H1 (cell line): ENCODE results near the gene NHP2. TPM values are rescaled to one million over a fixed set of nuclear protein-coding genes. Genes with fewer than 3 reads are reported as not detected.

ENCODE experiments used
- CTCF ChIA-PET: fragments of 300-600 bp; sonication (Branson Sonifier 250); formaldehyde crosslinking; loops from one replicate; lab custom pipeline; 2021; ENCODE audit not compliant: partially characterized antibody; lab: Charles Lee
- POLR2A ChIA-PET: fragments of 300-600 bp; sonication (Branson Sonifier 250); formaldehyde crosslinking; loops from one replicate; lab custom pipeline; 2021; ENCODE audit warnings: inconsistent platforms; ENCODE audit not compliant: partially characterized antibody; lab: Charles Lee
- DNase-seq, 2 experiments: peaks; one replicate each; pipeline versions ENCODE4 v3.0.0 to v3.0.0-alpha.2; 2010 to 2022; ENCODE audit warnings: low spot score in 2 of 2, low read depth in 1 of 2, mixed read lengths in 1 of 2
- FAIRE-seq: peaks from 2 replicates; lab custom pipeline; 2011; peaks lifted over from hg19 to GRCh38; lab: Jason Lieb, UNC
- H2AFZ ChIP-seq: 2 replicates; pipeline ENCODE4 v1.8.1; 2012; ENCODE audit warnings: low read length, inconsistent platforms
- H2AK5ac ChIP-seq: 2 replicates; pipeline ENCODE4 v1.6.1; 2013; ENCODE audit warnings: low read depth, low read length
- H2BK120ac ChIP-seq: replicated peaks from 2 replicates; pipeline ENCODE3; 2013; ENCODE audit warnings: low read depth, low read length, inconsistent platforms
- H2BK12ac ChIP-seq: 2 replicates; pipeline ENCODE4 v1.6.1; 2013; ENCODE audit warnings: low read depth, low read length
- H2BK15ac ChIP-seq: 2 replicates; pipeline ENCODE4 v1.6.1; 2013; ENCODE audit warnings: low read length
- H2BK20ac ChIP-seq: 2 replicates; pipeline ENCODE4 v1.6.1; 2013; ENCODE audit warnings: low read length
- H2BK5ac ChIP-seq: 2 replicates; pipeline ENCODE4 v1.6.1; 2013; ENCODE audit warnings: low read depth, low read length
- H3K14ac ChIP-seq: 2 replicates; pipeline ENCODE4 v1.6.1; 2013; ENCODE audit warnings: inconsistent platforms; ENCODE audit not compliant: insufficient read length
- H3K18ac ChIP-seq: 2 replicates; pipeline ENCODE4 v1.6.1; 2013; ENCODE audit warnings: low read length; ENCODE audit errors: extremely low read depth
- H3K23ac ChIP-seq: 2 replicates; pipeline ENCODE4 v1.6.1; 2013; ENCODE audit warnings: inconsistent platforms; ENCODE audit not compliant: insufficient read length
- H3K23me2 ChIP-seq: 2 replicates; pipeline ENCODE4 v1.6.1; 2013; ENCODE audit warnings: low read depth, low read length
- H3K27ac ChIP-seq: 2 replicates; pipeline ENCODE4 v1.6.1; 2011; ENCODE audit warnings: low read depth, low read length, inconsistent platforms
- H3K27me3 ChIP-seq, 4 experiments: replicated peaks in 1 of 4; 1 replicate in 1 of 4; 2 replicates in 3 of 4; pipeline versions ENCODE4 v1.6.1 to v1.8.1; 2011 to 2013; ENCODE audit warnings: low read length in 3 of 4, mild to moderate bottlenecking in 3 of 4, inconsistent platforms in 2 of 4, mixed read lengths in 2 of 4, moderate library complexity in 1 of 4; ENCODE audit not compliant: control insufficient read depth in 3 of 4, insufficient read depth in 3 of 4; ENCODE audit errors: extremely low read depth in 1 of 4
- H3K36me3 ChIP-seq, 4 experiments: 2 replicates each; pipeline versions ENCODE4 v1.6.1 to v1.8.1; 2011 to 2013; ENCODE audit warnings: mild to moderate bottlenecking in 4 of 4, low read length in 3 of 4, moderate library complexity in 2 of 4, control low read depth in 1 of 4, inconsistent platforms in 1 of 4; ENCODE audit not compliant: insufficient read depth in 4 of 4, control insufficient read depth in 2 of 4
- H3K4ac ChIP-seq: replicated peaks from 2 replicates; pipeline ENCODE3; 2013; ENCODE audit warnings: low read length, low read depth, mixed read lengths, inconsistent platforms; ENCODE audit not compliant: insufficient read length
- H3K4me1 ChIP-seq, 4 experiments: replicated peaks in 1 of 4; 1 replicate in 1 of 4; 2 replicates in 3 of 4; pipeline versions ENCODE4 v1.6.1 to v1.8.1; 2011 to 2013; ENCODE audit warnings: low read length in 3 of 4, inconsistent platforms in 2 of 4, mixed read lengths in 1 of 4; ENCODE audit not compliant: insufficient read depth in 4 of 4, control insufficient read depth in 3 of 4
- H3K4me2 ChIP-seq, 2 experiments: 2 replicates each; pipeline versions ENCODE4 v1.6.1 to v1.8.1; 2011 to 2013; ENCODE audit warnings: low read depth in 2 of 2, low read length in 2 of 2, control low read depth in 1 of 2, inconsistent platforms in 1 of 2, mild to moderate bottlenecking in 1 of 2; ENCODE audit not compliant: insufficient read depth in 1 of 2
- H3K4me3 ChIP-seq, 4 experiments: fragments of 200-600, 300-600 bp in 1 of 4; sonication (generic), shearing (Covaris generic), sonication (Bioruptor Twin) in 1 of 4; 2 replicates each; pipeline versions ENCODE4 v1.5.1 to v1.8.1; 2011 to 2016; ENCODE audit warnings: low read length in 4 of 4, low read depth in 3 of 4, control low read depth in 2 of 4, inconsistent platforms in 2 of 4, mild to moderate bottlenecking in 2 of 4, mixed read lengths in 1 of 4, moderate library complexity in 1 of 4; ENCODE audit not compliant: insufficient read depth in 2 of 4; ENCODE audit errors: extremely low read depth in 1 of 4
- H3K56ac ChIP-seq: replicated peaks from 2 replicates; pipeline ENCODE3; 2013; ENCODE audit warnings: low read depth, mild to moderate bottlenecking, mixed read lengths, low read length, inconsistent platforms; ENCODE audit not compliant: insufficient read length
- H3K79me1 ChIP-seq: 2 replicates; pipeline ENCODE4 v1.6.1; 2013; ENCODE audit warnings: low read depth, low read length, control low read depth
- H3K79me2 ChIP-seq, 2 experiments: 2 replicates each; pipeline versions ENCODE4 v1.6.1 to v1.8.1; 2012 to 2013; ENCODE audit warnings: low read length in 2 of 2, mild to moderate bottlenecking in 2 of 2, inconsistent platforms in 1 of 2; ENCODE audit not compliant: insufficient read depth in 2 of 2, control insufficient read depth in 1 of 2
- H3K9ac ChIP-seq, 4 experiments: replicated peaks in 1 of 4; 1 replicate in 1 of 4; 2 replicates in 3 of 4; pipeline versions ENCODE4 v1.6.1 to v1.8.1; 2011 to 2013; ENCODE audit warnings: low read depth in 3 of 4, low read length in 3 of 4, control low read depth in 2 of 4, mild to moderate bottlenecking in 2 of 4, moderate library complexity in 2 of 4, inconsistent platforms in 1 of 4; ENCODE audit errors: extremely low read depth in 1 of 4
- H3K9me3 ChIP-seq, 2 experiments: 2 replicates each; pipeline versions ENCODE4 v1.6.1 to v1.8.1; 2012 to 2013; ENCODE audit warnings: mild to moderate bottlenecking in 2 of 2, moderate library complexity in 2 of 2, control low read depth in 1 of 2, inconsistent platforms in 1 of 2, low read depth in 1 of 2, low read length in 1 of 2, mixed read lengths in 1 of 2; ENCODE audit not compliant: insufficient read depth in 2 of 2
- H4K20me1 ChIP-seq, 2 experiments: replicated peaks in 1 of 2; 2 replicates each; pipeline versions ENCODE3 to v1.8.1; 2011 to 2013; ENCODE audit warnings: inconsistent platforms in 2 of 2, low read length in 2 of 2, mild to moderate bottlenecking in 1 of 2; ENCODE audit not compliant: insufficient read depth in 2 of 2, control insufficient read depth in 1 of 2
- H4K5ac ChIP-seq: 2 replicates; pipeline ENCODE4 v1.6.1; 2013; ENCODE audit warnings: low read length, low read depth, mixed read lengths, inconsistent platforms; ENCODE audit not compliant: insufficient read length
- H4K8ac ChIP-seq: 2 replicates; pipeline ENCODE4 v1.8.0; 2013; ENCODE audit warnings: mild to moderate bottlenecking, moderate library complexity, low read length, inconsistent platforms; ENCODE audit not compliant: insufficient read depth; ENCODE audit errors: extremely low read depth
- H4K91ac ChIP-seq: replicated peaks from 2 replicates; pipeline ENCODE3; 2013; ENCODE audit warnings: low read length, mixed read lengths, inconsistent platforms; ENCODE audit not compliant: insufficient read length
- ASH2L ChIP-seq: fragments of 200-600, 300-600 bp; sonication (generic); IDR thresholded peaks from one replicate; pipeline ENCODE4 v1.7.1; 2017; ENCODE audit warnings: low read length
- ATF3 ChIP-seq: IDR thresholded peaks from 2 replicates; pipeline ENCODE4 v1.6.1; 2011; ENCODE audit warnings: low read depth, mild to moderate bottlenecking, low read length; ENCODE audit not compliant: insufficient read depth
- BCL11A ChIP-seq, 2 experiments: IDR thresholded peaks; one replicate each; pipeline ENCODE4 v1.6.1; 2011; ENCODE audit warnings: low read depth in 2 of 2, low read length in 2 of 2, mild to moderate bottlenecking in 2 of 2
- CHD1 ChIP-seq: IDR thresholded peaks from 2 replicates; pipeline ENCODE4 v1.6.1; 2012; ENCODE audit warnings: low read depth, low read length, improper control_type of control experiment
- CREB1 ChIP-seq: IDR thresholded peaks from 2 replicates; pipeline ENCODE4 v1.6.1; 2012; ENCODE audit warnings: inconsistent platforms
- JUN ChIP-seq: IDR thresholded peaks from 2 replicates; pipeline ENCODE4 v1.6.1; 2011; ENCODE audit warnings: low read depth, mild to moderate bottlenecking, improper control_type of control experiment, low read length
- JUND ChIP-seq: IDR thresholded peaks from 2 replicates; pipeline ENCODE4 v1.6.1; 2011; ENCODE audit warnings: mild to moderate bottlenecking, improper control_type of control experiment, low read length
- KDM1A ChIP-seq: fragments of 200-600, 300-600 bp; sonication (generic); IDR thresholded peaks from 2 replicates; pipeline ENCODE4 v1.7.1; 2016; ENCODE audit warnings: mild to moderate bottlenecking, low read length, borderline replicate concordance
- POLR2AphosphoS5 ChIP-seq: IDR thresholded peaks from 2 replicates; pipeline ENCODE4 v1.6.1; 2011; ENCODE audit warnings: low read depth, low read length
- POU5F1 ChIP-seq: IDR thresholded peaks from 2 replicates; pipeline ENCODE4 v1.6.1; 2011; ENCODE audit warnings: low read depth, mild to moderate bottlenecking, low read length, moderate library complexity
- RAD21 ChIP-seq, 2 experiments: IDR thresholded peaks in 1 of 2; conservative IDR thresholded peaks in 1 of 2; 2 replicates each; pipeline ENCODE4 v1.6.1; 2011; ENCODE audit warnings: low read depth in 2 of 2, low read length in 2 of 2, improper control_type of control experiment in 1 of 2, inconsistent platforms in 1 of 2, mild to moderate bottlenecking in 1 of 2, moderate library complexity in 1 of 2
- SIRT6 ChIP-seq: IDR thresholded peaks from one replicate; pipeline ENCODE4 v1.7.1; 2012; ENCODE audit warnings: low read length, inconsistent platforms
- SIX5 ChIP-seq: IDR thresholded peaks from 2 replicates; pipeline ENCODE4 v1.6.1; 2011; ENCODE audit warnings: mild to moderate bottlenecking, low read depth, low read length
- TBP ChIP-seq: IDR thresholded peaks from 2 replicates; pipeline ENCODE4 v1.6.1; 2011; ENCODE audit warnings: low read depth, low read length, improper control_type of control experiment
- TEAD4 ChIP-seq: IDR thresholded peaks from 2 replicates; pipeline ENCODE4 v1.6.1; 2012; ENCODE audit warnings: low read depth, low read length, inconsistent platforms, mixed read lengths
- WGBS, 2 experiments: shearing (Covaris generic) in 1 of 2; methylation state at CpG; one replicate each; pipeline versions ENCODE4 v1.1.6 to v1.1.7; 2013 to 2015; ENCODE audit warnings: low lambda C conversion rate in 2 of 2, mixed read lengths in 2 of 2, inconsistent platforms in 1 of 2, low coverage in 1 of 2, missing lambda C conversion rate in 1 of 2; ENCODE audit not compliant: insufficient replicate concordance in 2 of 2, insufficient coverage in 1 of 2, insufficient read length in 1 of 2; ENCODE audit errors: extremely low coverage in 1 of 2, missing lambda C conversion rate in 1 of 2; 5-methylcytosine and 5-hydroxymethylcytosine counted together
- polyA plus RNA-seq, 7 experiments: library from polyadenylated mRNA; depleted of rRNA in 3 of 7; stranded (reverse) in 5 of 7; unstranded in 2 of 7; fragments of >200 nt in 5 of 7; fragments of 200-250 nt in 2 of 7; gene quantifications; 1 replicate in 5 of 7; 2 replicates in 1 of 7; 4 replicates in 1 of 7; pipeline versions ENCODE4 v1.2.1 to v1.2.3, GENCODE V29; 2011 to 2013; ENCODE audit warnings: missing spikeins in 2 of 7, mixed read lengths in 2 of 7
- total RNA-seq: library from RNA; stranded (reverse); fragmentation: NEBNext Ultra II Directional; extraction: Animal tissue kit (Norgen Biotek cat#: 25700); gene quantifications from 2 replicates; pipeline ENCODE4 v1.2.1, GENCODE V29; 2021

The NHP2 gene
- total and polyA plus RNA-seq, 2 of the 8 experiments (the other 6 are each of a cell fraction or from before 2014, with no cell fraction given), result 241 to 263 TPM

DNA sequence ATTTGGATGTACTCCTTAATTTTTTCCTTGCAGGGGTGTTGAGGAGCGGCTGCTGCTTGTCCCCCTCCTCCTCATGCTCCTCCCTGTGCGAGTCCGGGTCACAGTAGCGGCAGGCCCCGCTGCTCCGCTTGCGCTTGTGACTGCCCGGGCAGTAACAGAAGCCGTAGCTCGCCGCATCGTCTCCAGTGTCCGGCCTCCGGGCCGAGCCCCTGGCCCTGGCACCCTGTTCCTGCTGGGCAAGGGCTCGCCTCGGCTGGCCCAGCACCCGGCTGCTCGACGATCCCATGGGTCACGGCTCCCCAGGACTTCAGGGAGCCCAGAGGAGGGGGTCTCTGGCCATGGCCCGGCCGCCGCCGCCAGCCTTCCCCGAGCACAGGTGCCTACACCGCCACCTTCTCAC, 33.3 kb upstream of the NHP2 start, which contains the start of gene GMCL2:
TSS of gene GMCL2 (minus strand) at position 358 of the 400 bp plus-strand sequence. CDS start at position 286, 72 bp downstream.
- POLR2A ChIA-PET, result interaction anchor here (1.0 to 38.5 kb wide), 3 partner anchors 10 to 41 kb away, joined by 3 to 985 read pairs (median 5); partner anchors contain the start of gene HNRNPAB
- no peak within 1 kb of the TSS for H4K5ac ChIP-seq
- CTCF ChIA-PET, result interaction anchor here (1.1 to 1.2 kb wide), 2 partner anchors 14 to 111 kb away, joined by 3 read pairs; no protein-coding TSS in a partner anchor
- no peak within 1 kb of the TSS for H2BK20ac ChIP-seq
- no peak within 1 kb of the TSS for H4K91ac ChIP-seq
- no peak within 1 kb of the TSS for H3K56ac ChIP-seq
- no peaks in the 10 kb centered on the region for H4K20me1 ChIP-seq
- no peak within 1 kb of the TSS for H3K4ac ChIP-seq
- H2BK15ac ChIP-seq, result no peak within 1 kb of the TSS
- no peaks in the 10 kb centered on the region for H3K27me3 ChIP-seq
- H2BK120ac ChIP-seq, result no peak within 1 kb of the TSS
- peaks cover 2 to 8% (median 5%) of the 10 kb centered on the region in 4 experiments; a peak in 5 of 7 replicates for H3K4me1 ChIP-seq
- no peak within 1 kb of the TSS; the same call in 1 of the 2 replicates for H2AFZ ChIP-seq
- H2BK5ac ChIP-seq, result no peak within 1 kb of the TSS
- H2AK5ac ChIP-seq, result no peak within 1 kb of the TSS
- no peak within 1 kb of the TSS for H3K4me3 ChIP-seq
- H3K36me3 ChIP-seq, result no peaks in the 10 kb centered on the region
- 0 out of 2 replicates have a peak within 1 kb of the TSS, but pooled peaks have one; percentile 27 for H2BK12ac ChIP-seq
- no peak within 1 kb of the TSS; the same call in 1 of the 2 replicates for H3K18ac ChIP-seq
- H3K14ac ChIP-seq, result no peak within 1 kb of the TSS
- H3K9me3 ChIP-seq, result peaks cover 0 to 4% of the 10 kb centered on the region in 2 experiments; a peak in 1 of 4 replicates
- no peaks in the 10 kb centered on the region for H3K79me1 ChIP-seq
- H3K23ac ChIP-seq, result no peak within 1 kb of the TSS
- DNase-seq, result no peak
- H3K27ac ChIP-seq, result no peak within 1 kb of the TSS
- no peak within 1 kb of the TSS for H4K8ac ChIP-seq
- H3K4me2 ChIP-seq, result no peak within 1 kb of the TSS
- 88% methylated on average over 21 of the region's 27 CpGs; no CpG with 5 or more reads in 1 of the 2 experiments for WGBS, 2 experiments
- H3K23me2 ChIP-seq, result no peaks in the 10 kb centered on the region
- FAIRE-seq, result no peak
- no peak within 1 kb of the TSS for H3K9ac ChIP-seq
- H3K79me2 ChIP-seq, result no peaks in the 10 kb centered on the region
- no peak for TF ChIP-seq JUN
- no peak for TF ChIP-seq KDM1A
- TF ChIP-seq JUND, result no peak
- TF ChIP-seq POLR2AphosphoS5, result no peak
- no peak for TF ChIP-seq SIRT6
- no peak for TF ChIP-seq ASH2L
- no peak for TF ChIP-seq CREB1
- TF ChIP-seq BCL11A (IDR thresholded peaks at IDR 0.05; ENCODE audit: low read depth in 2 of 2, low read length in 2 of 2), result no peak
- TF ChIP-seq TBP, result no peak
- TF ChIP-seq CHD1, result no peak
- TF ChIP-seq SIX5, result no peak
- no peak for TF ChIP-seq TEAD4
- no peak for TF ChIP-seq POU5F1
- TF ChIP-seq RAD21 (IDR thresholded peaks at IDR 0.05 in 1 of 2, conservative IDR thresholded peaks at IDR 0.05 in 1 of 2; ENCODE audit: low read depth in 2 of 2, low read length in 2 of 2), result no peak
- no peak for TF ChIP-seq ATF3
